Fibroblast of lung (primary cell): ENCODE data around the gene ADAM10.

Experiments used
- EZH2 ChIP-seq: IDR thresholded peaks from 2 replicates; pipeline ENCODE4 v1.5.1; 2012; ENCODE audit warnings: low read length, control low read depth, mild to moderate bottlenecking; ENCODE audit errors: missing control alignments
- TF ChIP-seq, protein P1 (sequence below), 2 donors: IDR thresholded peaks in 1 of 2; conservative IDR thresholded peaks in 1 of 2; 1 replicate in 1 of 2; 2 replicates in 1 of 2; pipeline ENCODE4 v1.5.1; 2011 to 2012; ENCODE audit warnings: low read length in 2 of 2, control low read depth in 1 of 2, inconsistent platforms in 1 of 2, low read depth in 1 of 2, mild to moderate bottlenecking in 1 of 2

DNA sequence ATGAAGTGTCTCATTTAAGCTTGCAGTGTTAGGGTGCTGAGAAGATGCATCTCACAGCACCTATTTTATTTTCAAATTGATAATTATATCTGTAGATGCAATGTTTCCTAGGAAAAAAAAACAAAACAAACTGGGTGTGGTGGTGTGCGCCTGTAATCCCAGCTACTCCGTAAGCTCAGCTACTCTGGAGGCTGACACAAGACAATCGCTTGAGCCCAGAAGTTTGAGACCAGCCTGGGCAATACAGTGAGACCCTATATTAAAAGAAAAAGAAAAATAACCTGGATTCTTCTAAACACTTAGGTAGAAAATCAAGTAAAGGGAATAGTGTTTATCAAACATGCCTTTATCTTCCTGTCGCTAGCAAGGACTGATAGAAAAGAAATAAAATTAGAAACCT, 23.5 kb upstream of the ADAM10 start:
- TF ChIP-seq, protein P1, sequence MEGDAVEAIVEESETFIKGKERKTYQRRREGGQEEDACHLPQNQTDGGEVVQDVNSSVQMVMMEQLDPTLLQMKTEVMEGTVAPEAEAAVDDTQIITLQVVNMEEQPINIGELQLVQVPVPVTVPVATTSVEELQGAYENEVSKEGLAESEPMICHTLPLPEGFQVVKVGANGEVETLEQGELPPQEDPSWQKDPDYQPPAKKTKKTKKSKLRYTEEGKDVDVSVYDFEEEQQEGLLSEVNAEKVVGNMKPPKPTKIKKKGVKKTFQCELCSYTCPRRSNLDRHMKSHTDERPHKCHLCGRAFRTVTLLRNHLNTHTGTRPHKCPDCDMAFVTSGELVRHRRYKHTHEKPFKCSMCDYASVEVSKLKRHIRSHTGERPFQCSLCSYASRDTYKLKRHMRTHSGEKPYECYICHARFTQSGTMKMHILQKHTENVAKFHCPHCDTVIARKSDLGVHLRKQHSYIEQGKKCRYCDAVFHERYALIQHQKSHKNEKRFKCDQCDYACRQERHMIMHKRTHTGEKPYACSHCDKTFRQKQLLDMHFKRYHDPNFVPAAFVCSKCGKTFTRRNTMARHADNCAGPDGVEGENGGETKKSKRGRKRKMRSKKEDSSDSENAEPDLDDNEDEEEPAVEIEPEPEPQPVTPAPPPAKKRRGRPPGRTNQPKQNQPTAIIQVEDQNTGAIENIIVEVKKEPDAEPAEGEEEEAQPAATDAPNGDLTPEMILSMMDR (conservative IDR thresholded peaks at IDR 0.05 in 1 of 2, IDR thresholded peaks at IDR 0.05 in 1 of 2; ENCODE audit: low read depth in 1 of 2, low read length in 2 of 2) = no peak
- no peak for TF ChIP-seq EZH2
